Esophagus squamous epithelium (tissue), 5 donors: Measurements from ENCODE around the gene FCHSD2. TPM values are rescaled to one million over a fixed set of nuclear protein-coding genes. Genes with fewer than 3 reads are reported as not detected.
A peak's percentile ranks its signal among the peaks of the same experiment; 100 is the strongest.

ENCODE experiments used
- DNase-seq: peaks from one replicate; lab custom pipeline; 2025; lab: John Stamatoyannopoulos, UW
- H3K27ac ChIP-seq, 4 donors: fragments of 200-600 bp; sonication (generic); one replicate each; pipeline ENCODE4 v1.5.1; 2016 to 2019; ENCODE audit warnings: mild to moderate bottlenecking in 1 of 4
- H3K27me3 ChIP-seq, 4 donors: fragments of 200-600 bp; sonication (generic); 1 replicate in 3 of 4; 2 replicates in 1 of 4; pipeline versions ENCODE4 v1.5.1 to v1.6.0; 2017 to 2021; ENCODE audit warnings: antibody characterized with exemption in 1 of 4
- H3K36me3 ChIP-seq, 3 donors: fragments of 200-600 bp; sonication (generic); one replicate each; pipeline ENCODE4 v1.5.1; 2016 to 2019
- H3K4me1 ChIP-seq, 3 donors: fragments of 200-600 bp; sonication (generic); one replicate each; pipeline ENCODE4 v1.5.1; 2017 to 2019
- H3K4me3 ChIP-seq, 4 donors: fragments of 200-600 bp; sonication (generic); 1 replicate in 3 of 4; 2 replicates in 1 of 4; pipeline ENCODE4 v1.5.1; 2016 to 2019; ENCODE audit warnings: mild to moderate bottlenecking in 2 of 4, moderate library complexity in 1 of 4
- H3K9me3 ChIP-seq, 3 donors: fragments of 200-600 bp; sonication (generic); one replicate each; pipeline ENCODE4 v1.5.1; 2016 to 2019
- CTCF ChIP-seq, 6 experiments: fragments of 450-650 bp in 4 of 6; fragments of 200-600 bp in 2 of 6; sonication (generic) in 2 of 6; IDR thresholded peaks; one replicate each; pipeline ENCODE4 v1.5.1; 2016 to 2019; ENCODE audit warnings: antibody characterized with exemption in 6 of 6, mild to moderate bottlenecking in 4 of 6, moderate library complexity in 4 of 6
- POLR2A ChIP-seq, 4 donors: fragments of 450-650 bp; IDR thresholded peaks; one replicate each; pipeline ENCODE4 v1.6.1; 2017; ENCODE audit warnings: antibody characterized with exemption in 4 of 4, mild to moderate bottlenecking in 4 of 4, moderate library complexity in 3 of 4
- WGBS, 2 donors: methylation state at CpG; one replicate each; pipeline ENCODE4 v1.1.5; 2018; 5-methylcytosine and 5-hydroxymethylcytosine counted together
- intact Hi-C: fragments of 100-400 bp; cut with DNase I; formaldehyde crosslinking; loops from one replicate; pipeline ENCODE4 v1.15.0; 2022
- total RNA-seq, 4 donors: library from RNA; depleted of rRNA; stranded (reverse); fragments of >200 nt; gene quantifications; one replicate each; pipeline ENCODE4 v1.1.0, GENCODE V29; 2016
- donor health status: DM: yes; HTN: yes; CAD: no.

FCHSD2 gene
- total RNA-seq, 4 donors from 2014 or later = 4.1 to 12.8 (median 6.8) TPM

GRCh38 chr11:73157101-73158010 lies 15.2 kb upstream of the FCHSD2 start:
- no peak overlapping the region for H3K4me3 ChIP-seq
- 48 to 56% methylated on average over 4 to 5 of the region's 9 CpGs for WGBS, 2 donors
- H3K9me3 ChIP-seq = no peaks in the 10 kb centered on the region
- intact Hi-C loops = no loop called here
- peaks cover 0 to 47% (median 16%) of the 10 kb centered on the region in 3 donors for H3K4me1 ChIP-seq
- H3K27ac ChIP-seq = peak overlapping the region in 3 of 4 donors; percentile 2 to 63 (median 31)
- TF ChIP-seq POLR2A (IDR thresholded peaks at IDR 0.05) (no peak), CTCF (IDR thresholded peaks at IDR 0.05) (no peak)
- H3K36me3 ChIP-seq = no peaks in the 10 kb centered on the region
- no peaks in the 10 kb centered on the region for H3K27me3 ChIP-seq
- no peak for DNase-seq

DNA sequence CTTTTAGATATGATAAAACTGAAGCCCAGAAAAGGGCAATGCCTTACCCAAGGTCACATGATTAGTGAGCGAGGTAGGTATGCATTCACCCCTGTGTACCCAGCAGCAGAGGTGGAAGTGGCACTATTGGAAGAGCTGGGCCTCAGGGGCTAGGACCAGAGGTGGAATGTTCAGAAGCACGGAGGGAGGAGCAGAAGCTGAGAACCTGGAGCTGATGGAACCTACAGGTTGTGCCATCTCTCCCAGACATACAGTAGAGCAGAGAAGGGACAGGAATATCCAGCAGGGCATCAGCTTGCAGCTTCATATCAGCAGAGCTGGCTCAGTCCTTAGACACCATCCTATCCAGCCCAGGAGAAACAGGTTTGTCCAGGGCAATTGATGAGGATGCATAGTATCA lies 14.6 kb upstream of the FCHSD2 start:
- H3K9me3 ChIP-seq = no peaks in the 10 kb centered on the region
- WGBS, 2 donors = 78 to 85% methylated on average over 1 to 2 of the region's 2 CpGs
- H3K27me3 ChIP-seq = no peaks in the 10 kb centered on the region
- H3K4me1 ChIP-seq = peaks cover 0 to 47% (median 16%) of the 10 kb centered on the region in 3 donors
- peak overlapping the region in 1 of 4 donors; percentile 63 for H3K27ac ChIP-seq
- no peak for DNase-seq
- no peak for TF ChIP-seq POLR2A (IDR thresholded peaks at IDR 0.05)
- TF ChIP-seq CTCF (IDR thresholded peaks at IDR 0.05) = no peak
- no peak overlapping the region for H3K4me3 ChIP-seq
- H3K36me3 ChIP-seq = no peaks in the 10 kb centered on the region
- intact Hi-C loops = no loop called here

- WGBS, 2 donors = 30% methylated on average over 1 of the region's 1 CpG; no CpG with 5 or more reads in 1 of the 2 donors
- TF ChIP-seq POLR2A (IDR thresholded peaks at IDR 0.05) (no peak), CTCF (IDR thresholded peaks at IDR 0.05) (no peak)
- Histone ChIP-seq H3K9me3 (no peaks in the 10 kb centered on the region), H3K36me3 (no peaks in the 10 kb centered on the region), H3K4me1 (peaks cover 0 to 47% (median 16%) of the 10 kb centered on the region in 3 donors), H3K27ac (no peak overlapping the region), H3K4me3 (no peak overlapping the region), H3K27me3 (no peaks in the 10 kb centered on the region)
- no peak for DNase-seq
- intact Hi-C loops = no loop called here
Measured at GRCh38 chr11:73156114-73156513, 14.0 kb upstream of the FCHSD2 start.

- H3K27me3 ChIP-seq = no peaks in the 10 kb centered on the region
- H3K9me3 ChIP-seq = no peaks in the 10 kb centered on the region
- no peaks in the 10 kb centered on the region for H3K36me3 ChIP-seq
- peaks cover 0 to 47% (median 16%) of the 10 kb centered on the region in 3 donors for H3K4me1 ChIP-seq
- no peak for TF ChIP-seq CTCF (IDR thresholded peaks at IDR 0.05)
- TF ChIP-seq POLR2A (IDR thresholded peaks at IDR 0.05) = no peak
- WGBS, 2 donors = 86 to 98% methylated on average over 4 of the region's 4 CpGs
- H3K4me3 ChIP-seq = no peak overlapping the region
- H3K27ac ChIP-seq = peak overlapping the region in 1 of 4 donors; percentile 10
- no peak for DNase-seq
- intact Hi-C loops = no loop called here
Measured at GRCh38 chr11:73155102-73155501, 13.0 kb upstream of the FCHSD2 start.

DNA sequence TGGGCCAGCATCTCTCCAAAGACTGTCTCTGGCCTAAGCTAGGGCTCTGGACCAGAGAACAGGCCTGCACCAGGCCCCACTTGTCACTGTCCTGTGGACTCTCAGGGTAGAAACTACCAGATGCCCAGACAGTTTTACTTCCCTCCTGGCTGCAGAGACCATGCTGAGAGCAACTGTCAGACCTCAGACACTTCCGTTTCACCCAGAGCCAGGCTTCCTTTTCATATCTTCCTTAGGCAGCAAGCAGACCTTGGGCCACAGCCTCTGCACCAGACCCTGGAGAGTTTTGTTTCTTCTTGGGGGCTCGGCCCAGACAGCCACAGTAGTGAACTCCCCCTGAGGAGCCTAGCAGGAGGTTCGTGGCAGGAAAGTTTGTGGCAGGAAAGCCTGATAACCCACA lies 12.1 kb upstream of the FCHSD2 start:
- TF ChIP-seq POLR2A (IDR thresholded peaks at IDR 0.05) = no peak
- H3K4me1 ChIP-seq = peaks cover 0 to 42% (median 16%) of the 10 kb centered on the region in 3 donors
- no peaks in the 10 kb centered on the region for H3K27me3 ChIP-seq
- no peaks in the 10 kb centered on the region for H3K36me3 ChIP-seq
- intact Hi-C loops = no loop called here
- no peak overlapping the region for H3K4me3 ChIP-seq
- DNase-seq = no peak
- WGBS, 2 donors = 63 to 83% methylated on average over 3 of the region's 3 CpGs
- H3K27ac ChIP-seq = peak overlapping the region in 2 of 4 donors; percentile 10 to 58
- H3K9me3 ChIP-seq = no peaks in the 10 kb centered on the region
